ENCODE results near the gene RASIP1. TPM values are rescaled to one million over a fixed set of nuclear protein-coding genes. Genes with fewer than 3 reads are reported as not detected.

Gene RASIP1
- polyA plus RNA-seq, 1 experiment, result 0.32 TPM

GRCh38 chr19:48674216-48674809 lies 66.1 kb downstream of the RASIP1 start:
- CTCF ChIA-PET, result interaction anchor here (0.7 to 2.3 kb wide), 13 partner anchors 9 to 117 kb away, joined by 3 to 22 read pairs (median 5); partner anchors contain the start of genes CA11 and FUT2
- POLR2A ChIA-PET, result no interaction called here
- no peak for DNase-seq (ENCODE audit: low read depth, low spot score)
- Histone ChIP-seq H3K27me3 (ENCODE audit: control insufficient read depth, insufficient read depth, low read length) (peaks cover 7% of the 10 kb centered on the region), H3K9me3 (ENCODE audit: control insufficient read depth, insufficient read depth, low read length) (no peaks in the 10 kb centered on the region; the same call in 1 of the 2 replicates), H3K4me3 (ENCODE audit: low read depth, low read length) (no peak overlapping the region), H3K27ac (ENCODE audit: low read depth, low read length) (no peak overlapping the region)
- no peak for TF ChIP-seq CTCF (IDR thresholded peaks at IDR 0.05; ENCODE audit: low read depth, low read length)

- H3K4me3 ChIP-seq (ENCODE audit: low read depth, low read length), result no peak overlapping the region
- no peak overlapping the region for H3K27ac ChIP-seq (ENCODE audit: low read depth, low read length)
- POLR2A ChIA-PET, result no interaction called here
- CTCF ChIA-PET, result interaction anchor here (0.5 to 1.1 kb wide), 3 partner anchors 20 to 169 kb away, joined by 3 read pairs; no protein-coding TSS in a partner anchor
- no peak for TF ChIP-seq CTCF (IDR thresholded peaks at IDR 0.05; ENCODE audit: low read depth, low read length)
- H3K27me3 ChIP-seq (ENCODE audit: control insufficient read depth, insufficient read depth, low read length), result peaks cover 7% of the 10 kb centered on the region
- H3K9me3 ChIP-seq (ENCODE audit: control insufficient read depth, insufficient read depth, low read length), result no peaks in the 10 kb centered on the region; the same call in 1 of the 2 replicates
- no peak for DNase-seq (ENCODE audit: low read depth, low spot score)
These were observed 66.8 kb downstream of the RASIP1 start for GRCh38 chr19:48673436-48674100.

GRCh38 chr19:48672994-48673393 lies 67.4 kb downstream of the RASIP1 start, which contains the start of gene NTN5:
TSS of gene NTN5 (minus strand) at chr19:48673017. CDS start at chr19:48670986, 2,031 bp downstream.
- no peak for TF ChIP-seq CTCF (IDR thresholded peaks at IDR 0.05; ENCODE audit: low read depth, low read length)
- POLR2A ChIA-PET, result no interaction called here
- no peak within 1 kb of the TSS for H3K4me3 ChIP-seq (ENCODE audit: low read depth, low read length)
- no peak within 1 kb of the TSS for H3K27ac ChIP-seq (ENCODE audit: low read depth, low read length)
- H3K27me3 ChIP-seq (ENCODE audit: control insufficient read depth, insufficient read depth, low read length), result peaks cover 7% of the 10 kb centered on the region
- no peak for DNase-seq (ENCODE audit: low read depth, low spot score)
- H3K9me3 ChIP-seq (ENCODE audit: control insufficient read depth, insufficient read depth, low read length), result no peaks in the 10 kb centered on the region; the same call in 1 of the 2 replicates
- CTCF ChIA-PET, result interaction anchor here (0.5 to 1.1 kb wide), 2 partner anchors 20 to 155 kb away, joined by 3 read pairs; no protein-coding TSS in a partner anchor

GRCh38 chr19:48671446-48671995 lies 68.9 kb downstream of the RASIP1 start:
- Histone ChIP-seq H3K4me3 (ENCODE audit: low read depth, low read length) (no peak overlapping the region), H3K27me3 (ENCODE audit: control insufficient read depth, insufficient read depth, low read length) (peaks cover 3% of the 10 kb centered on the region), H3K9me3 (ENCODE audit: control insufficient read depth, insufficient read depth, low read length) (no peaks in the 10 kb centered on the region; the same call in 1 of the 2 replicates), H3K27ac (ENCODE audit: low read depth, low read length) (no peak overlapping the region)
- no peak for TF ChIP-seq CTCF (IDR thresholded peaks at IDR 0.05; ENCODE audit: low read depth, low read length)
- ChIA-PET POLR2A (no interaction called here), CTCF (no interaction called here)
- DNase-seq (ENCODE audit: low read depth, low spot score), result no peak

Data from AG04450 (cell line).